Brain microvascular endothelial cell (primary cell): Measurements from ENCODE around the gene GKN1.

Experiments used
- DNase-seq: peaks from one replicate; pipeline ENCODE4 v3.0.0-alpha.2; 2020
- H3K27ac ChIP-seq: fragments of 250-450 bp; sonication (Bioruptor Pico); 2 replicates; pipeline ENCODE4 v1.5.1; 2020; ENCODE audit warnings: mild to moderate bottlenecking, moderate library complexity
- H3K27me3 ChIP-seq: fragments of 250-450 bp; sonication (Bioruptor Pico); replicated peaks from 2 replicates; pipeline ENCODE4 v1.5.1; 2020; ENCODE audit warnings: mild to moderate bottlenecking
- H3K36me3 ChIP-seq: fragments of 250-450 bp; sonication (Bioruptor Pico); replicated peaks from 2 replicates; pipeline ENCODE4 v1.5.1; 2020; ENCODE audit warnings: mild to moderate bottlenecking
- H3K4me3 ChIP-seq: 2 replicates; pipeline ENCODE4 v1.5.1; 2011; ENCODE audit warnings: low read depth, mild to moderate bottlenecking, control low read depth, low read length, moderate library complexity
- in situ Hi-C: cut with HindIII; loops from 2 replicates; pipeline ENCODE4 v1.10.0; 2017; ENCODE audit warnings: low sequenced_read_pairs, low pct_ligation_motif_present
- TF ChIP-seq, protein P1 (sequence below): IDR thresholded peaks from 2 replicates; pipeline ENCODE4 v1.5.1; 2011; ENCODE audit warnings: low read depth, mild to moderate bottlenecking, moderate library complexity, low read length, control low read depth, inconsistent platforms; ENCODE audit errors: missing control alignments

GKN1 gene

DNA sequence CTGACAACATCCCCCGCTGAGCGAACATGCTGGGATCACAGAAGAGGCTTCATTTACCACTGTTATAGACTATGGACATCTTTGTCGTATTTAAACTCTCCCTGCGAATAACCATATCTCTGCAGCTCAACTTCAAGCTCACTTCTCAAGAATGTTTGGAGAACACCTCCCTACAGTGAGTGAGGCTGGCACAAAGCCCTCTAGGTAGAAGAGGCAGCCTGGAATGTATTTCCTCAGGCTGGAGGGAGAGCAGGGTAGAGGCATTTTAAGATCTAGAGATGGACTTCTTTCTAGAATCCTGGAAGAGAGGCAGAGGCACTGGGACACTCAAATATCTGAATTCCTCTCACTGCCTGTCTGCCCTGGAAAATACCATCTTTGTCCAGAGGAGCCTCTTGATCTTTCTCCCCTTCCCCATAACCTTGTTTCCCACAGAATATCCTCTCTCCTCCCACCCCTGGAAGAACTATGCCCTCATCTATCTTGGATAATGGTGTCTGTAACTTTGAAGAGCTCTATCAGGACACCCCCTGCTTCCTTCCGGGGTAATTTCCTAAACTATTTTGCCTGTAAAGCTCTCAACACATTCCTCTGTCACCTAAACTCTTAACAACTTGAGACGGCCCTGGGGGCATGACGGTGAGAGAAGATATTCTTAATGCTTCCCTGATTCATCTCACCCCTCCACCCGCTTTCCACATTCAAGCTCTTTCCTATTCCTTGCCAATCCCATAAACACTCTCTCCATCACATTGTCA, 36.2 kb downstream of the GKN1 start:
- DNase-seq, result no peak
- H3K4me3 ChIP-seq, result no peak overlapping the region
- no peaks in the 10 kb centered on the region for H3K36me3 ChIP-seq
- TF ChIP-seq, protein P1, sequence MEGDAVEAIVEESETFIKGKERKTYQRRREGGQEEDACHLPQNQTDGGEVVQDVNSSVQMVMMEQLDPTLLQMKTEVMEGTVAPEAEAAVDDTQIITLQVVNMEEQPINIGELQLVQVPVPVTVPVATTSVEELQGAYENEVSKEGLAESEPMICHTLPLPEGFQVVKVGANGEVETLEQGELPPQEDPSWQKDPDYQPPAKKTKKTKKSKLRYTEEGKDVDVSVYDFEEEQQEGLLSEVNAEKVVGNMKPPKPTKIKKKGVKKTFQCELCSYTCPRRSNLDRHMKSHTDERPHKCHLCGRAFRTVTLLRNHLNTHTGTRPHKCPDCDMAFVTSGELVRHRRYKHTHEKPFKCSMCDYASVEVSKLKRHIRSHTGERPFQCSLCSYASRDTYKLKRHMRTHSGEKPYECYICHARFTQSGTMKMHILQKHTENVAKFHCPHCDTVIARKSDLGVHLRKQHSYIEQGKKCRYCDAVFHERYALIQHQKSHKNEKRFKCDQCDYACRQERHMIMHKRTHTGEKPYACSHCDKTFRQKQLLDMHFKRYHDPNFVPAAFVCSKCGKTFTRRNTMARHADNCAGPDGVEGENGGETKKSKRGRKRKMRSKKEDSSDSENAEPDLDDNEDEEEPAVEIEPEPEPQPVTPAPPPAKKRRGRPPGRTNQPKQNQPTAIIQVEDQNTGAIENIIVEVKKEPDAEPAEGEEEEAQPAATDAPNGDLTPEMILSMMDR, result no peak
- in situ Hi-C loops, result loop anchor here (25.0 kb wide), 1 partner anchor 277 kb away; no protein-coding TSS in a partner anchor
- no peak overlapping the region for H3K27ac ChIP-seq
- no peaks in the 10 kb centered on the region for H3K27me3 ChIP-seq

DNA sequence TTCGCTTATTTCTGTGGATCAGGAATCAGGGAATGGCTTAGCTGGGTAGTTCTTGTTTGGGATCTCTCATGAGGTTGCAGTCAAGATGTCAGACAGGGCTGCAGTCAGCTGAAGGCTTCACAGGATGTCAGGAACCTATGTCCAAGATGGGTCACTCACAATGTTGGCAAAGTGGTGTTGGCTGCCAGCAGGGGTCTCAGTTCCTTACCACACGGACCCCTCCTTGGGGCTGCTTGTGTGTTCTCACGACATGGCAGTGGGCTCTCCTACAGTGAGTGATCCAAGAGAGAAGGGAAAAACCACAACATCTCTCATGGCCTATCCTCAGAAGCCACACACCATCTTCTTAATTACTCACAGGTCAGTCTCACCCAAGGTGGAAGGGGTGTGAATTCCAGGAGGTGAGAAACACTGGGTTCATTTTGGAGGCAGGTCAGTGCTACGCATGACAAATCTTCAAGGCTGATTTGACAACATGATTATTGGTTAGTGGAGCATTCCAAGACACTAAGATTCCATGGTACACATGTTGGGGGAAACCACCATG, 37.2 kb downstream of the GKN1 start:
- no peak for DNase-seq
- Histone ChIP-seq H3K4me3 (no peak overlapping the region), H3K27me3 (no peaks in the 10 kb centered on the region), H3K27ac (no peak overlapping the region), H3K36me3 (no peaks in the 10 kb centered on the region)
- TF ChIP-seq, protein P1, result peak; percentile 25
- in situ Hi-C loops, result loop anchor here (25.0 kb wide), 1 partner anchor 276 kb away; no protein-coding TSS in a partner anchor

DNA sequence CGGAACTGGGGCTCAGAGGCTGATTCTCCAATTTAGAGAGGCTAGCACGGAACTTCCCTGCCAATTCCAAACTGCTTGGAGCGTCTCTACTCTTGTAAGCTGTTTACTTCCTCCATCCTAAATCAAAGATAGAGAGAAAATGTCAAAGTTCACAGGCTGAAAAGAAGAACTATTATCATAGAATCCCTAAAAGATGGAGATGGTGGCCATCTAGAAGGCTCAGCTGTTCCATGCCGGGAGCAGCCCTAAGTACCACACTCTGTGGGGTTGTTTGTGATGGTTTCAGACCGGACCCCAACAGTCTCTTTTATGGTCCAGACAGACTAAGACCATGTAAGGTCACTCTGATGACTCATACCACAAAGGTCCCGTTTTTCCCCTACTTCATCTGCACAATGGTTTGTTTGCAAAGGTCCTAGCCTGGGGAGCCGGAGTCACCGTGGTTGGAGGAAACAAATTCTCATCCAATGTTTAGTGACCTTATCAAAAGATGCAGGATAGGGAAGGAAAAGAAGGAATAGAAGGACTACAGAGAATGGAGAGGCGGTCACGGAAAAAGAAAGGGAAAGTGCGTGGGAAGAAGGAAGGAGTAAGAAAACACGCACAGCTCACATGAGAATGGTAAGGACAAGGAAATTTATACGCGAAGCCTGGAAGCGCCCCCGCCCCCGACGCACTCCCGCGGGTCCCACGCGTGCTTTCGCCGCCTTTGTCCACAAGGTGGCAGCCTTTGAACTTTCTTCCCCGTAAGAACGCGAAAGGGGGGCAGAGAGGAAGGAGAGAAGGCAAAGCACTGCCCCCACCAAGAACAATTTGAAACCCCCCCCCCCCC, 38.1 kb downstream of the GKN1 start:
- in situ Hi-C loops, result loop anchor here (25.0 kb wide), 1 partner anchor 275 kb away; no protein-coding TSS in a partner anchor
- no peaks in the 10 kb centered on the region for H3K36me3 ChIP-seq
- peak; percentile 56 for DNase-seq
- H3K4me3 ChIP-seq, result peak overlapping the region; percentile 92
- H3K27me3 ChIP-seq, result no peaks in the 10 kb centered on the region
- TF ChIP-seq, protein P1, result peak; percentile 81
- peak overlapping the region; percentile 57 for H3K27ac ChIP-seq

DNA sequence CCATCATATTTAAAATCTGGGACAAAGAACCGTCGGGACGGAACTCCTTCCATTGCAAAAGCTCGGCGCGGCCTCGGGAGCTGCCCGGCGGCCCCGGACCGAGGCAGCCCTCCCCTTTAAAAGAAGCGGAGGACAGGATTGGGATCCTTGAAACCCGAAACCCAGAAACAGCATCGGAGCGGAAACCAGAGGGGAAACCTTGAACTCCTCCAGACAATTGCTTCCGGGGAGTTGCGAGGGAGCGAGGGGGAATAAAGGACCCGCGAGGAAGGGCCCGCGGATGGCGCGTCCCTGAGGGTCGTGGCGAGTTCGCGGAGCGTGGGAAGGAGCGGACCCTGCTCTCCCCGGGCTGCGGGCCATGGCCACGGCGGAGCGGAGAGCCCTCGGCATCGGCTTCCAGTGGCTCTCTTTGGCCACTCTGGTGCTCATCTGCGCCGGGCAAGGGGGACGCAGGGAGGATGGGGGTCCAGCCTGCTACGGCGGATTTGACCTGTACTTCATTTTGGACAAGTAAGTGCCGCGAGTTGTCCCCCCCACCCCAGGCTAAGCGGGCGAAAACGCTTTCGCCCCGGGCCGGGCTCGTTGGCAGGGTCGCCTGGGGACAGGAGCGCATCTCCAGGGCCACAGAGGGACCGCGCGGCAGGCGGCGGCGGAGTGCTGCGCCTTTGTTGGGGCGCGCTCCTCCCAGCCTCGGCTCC, 38.9 kb downstream of the GKN1 start, which contains the start of gene ANTXR1:
ANTXR1 (plus strand) TSS at position 38 of the 698 bp plus-strand sequence; CDS start at position 359, 321 bp downstream.
- in situ Hi-C loops, result loop anchor here (25.0 kb wide), 1 partner anchor 274 kb away; no protein-coding TSS in a partner anchor
- H3K4me3 ChIP-seq, result peak within 1 kb of the TSS; percentile 92
- peak; percentile 64 for DNase-seq
- no peaks in the 10 kb centered on the region for H3K27me3 ChIP-seq
- H3K36me3 ChIP-seq, result no peaks in the 10 kb centered on the region
- H3K27ac ChIP-seq, result peak within 1 kb of the TSS; percentile 57
- TF ChIP-seq, protein P1, result no peak
